Mesendoderm (in vitro differentiated cells): ENCODE results near the gene MPP3.

Experiments
- DNase-seq: peaks from one replicate; pipeline ENCODE4 v3.0.0; 2013
- H2AK5ac ChIP-seq: 2 replicates; pipeline ENCODE4 v1.6.1; 2013; ENCODE audit warnings: low read length, inconsistent platforms
- H2BK120ac ChIP-seq: 2 replicates; pipeline ENCODE4 v1.6.1; 2013; ENCODE audit warnings: low read depth, mild to moderate bottlenecking, low read length, moderate library complexity, mixed read lengths
- H2BK15ac ChIP-seq: replicated peaks from 2 replicates; pipeline ENCODE4 v1.6.1; 2013; ENCODE audit warnings: low read depth, mild to moderate bottlenecking, moderate library complexity
- H2BK5ac ChIP-seq: 2 replicates; pipeline ENCODE4 v1.6.1; 2013; ENCODE audit warnings: low read length, inconsistent platforms
- H3K18ac ChIP-seq: 2 replicates; pipeline ENCODE4 v1.6.1; 2013; ENCODE audit warnings: mild to moderate bottlenecking, low read length, mixed read lengths
- H3K23ac ChIP-seq: one replicate; pipeline ENCODE4 v1.6.1; 2013; ENCODE audit warnings: low read length
- H3K27ac ChIP-seq: 2 replicates; pipeline ENCODE4 v1.5.1; 2013; ENCODE audit warnings: low read depth, mild to moderate bottlenecking, inconsistent platforms, low read length, moderate library complexity
- H3K27me3 ChIP-seq: 2 replicates; pipeline ENCODE4 v1.6.1; 2013; ENCODE audit warnings: low read length, control low read depth, mild to moderate bottlenecking, inconsistent platforms; ENCODE audit not compliant: insufficient read depth, poor library complexity
- H3K36me3 ChIP-seq: 2 replicates; pipeline ENCODE4 v1.6.1; 2013; ENCODE audit warnings: low read length, inconsistent platforms; ENCODE audit not compliant: control insufficient read depth, insufficient read depth
- H3K4ac ChIP-seq: one replicate; pipeline ENCODE4 v1.6.1; 2013; ENCODE audit warnings: low read depth, mild to moderate bottlenecking, low read length, moderate library complexity
- H3K4me1 ChIP-seq: 2 replicates; pipeline ENCODE4 v1.6.1; 2013; ENCODE audit warnings: low read depth, low read length, inconsistent platforms; ENCODE audit not compliant: control insufficient read depth
- H3K4me2 ChIP-seq: 2 replicates; pipeline ENCODE4 v1.6.1; 2013; ENCODE audit warnings: low read length
- H3K4me3 ChIP-seq: 2 replicates; pipeline ENCODE4 v1.5.1; 2013; ENCODE audit warnings: mild to moderate bottlenecking, low read length
- H3K56ac ChIP-seq: one replicate; pipeline ENCODE4 v1.6.1; 2013; ENCODE audit warnings: low read length
- H3K79me1 ChIP-seq: 2 replicates; pipeline ENCODE4 v1.6.1; 2013; ENCODE audit warnings: low read length, inconsistent platforms
- H3K79me2 ChIP-seq: 2 replicates; pipeline ENCODE4 v1.6.1; 2013; ENCODE audit warnings: mild to moderate bottlenecking, low read length; ENCODE audit not compliant: control insufficient read depth, insufficient read depth
- H3K9ac ChIP-seq: 2 replicates; pipeline ENCODE4 v1.6.1; 2013; ENCODE audit warnings: low read length, inconsistent platforms
- H4K5ac ChIP-seq: one replicate; pipeline ENCODE4 v1.6.1; 2013; ENCODE audit warnings: low read length
- H4K8ac ChIP-seq: one replicate; pipeline ENCODE4 v1.6.1; 2013; ENCODE audit warnings: low read depth, mild to moderate bottlenecking, control low read depth, low read length, moderate library complexity
- WGBS: extraction: QIAGEN DNeasy Blood & Tissue Kit; methylation state at CpG from one replicate; pipeline ENCODE4 v1.1.7; 2013; ENCODE audit warnings: low lambda C conversion rate, missing lambda C conversion rate; ENCODE audit not compliant: insufficient coverage; ENCODE audit errors: extremely low coverage; 5-methylcytosine and 5-hydroxymethylcytosine counted together

The MPP3 gene

DNA sequence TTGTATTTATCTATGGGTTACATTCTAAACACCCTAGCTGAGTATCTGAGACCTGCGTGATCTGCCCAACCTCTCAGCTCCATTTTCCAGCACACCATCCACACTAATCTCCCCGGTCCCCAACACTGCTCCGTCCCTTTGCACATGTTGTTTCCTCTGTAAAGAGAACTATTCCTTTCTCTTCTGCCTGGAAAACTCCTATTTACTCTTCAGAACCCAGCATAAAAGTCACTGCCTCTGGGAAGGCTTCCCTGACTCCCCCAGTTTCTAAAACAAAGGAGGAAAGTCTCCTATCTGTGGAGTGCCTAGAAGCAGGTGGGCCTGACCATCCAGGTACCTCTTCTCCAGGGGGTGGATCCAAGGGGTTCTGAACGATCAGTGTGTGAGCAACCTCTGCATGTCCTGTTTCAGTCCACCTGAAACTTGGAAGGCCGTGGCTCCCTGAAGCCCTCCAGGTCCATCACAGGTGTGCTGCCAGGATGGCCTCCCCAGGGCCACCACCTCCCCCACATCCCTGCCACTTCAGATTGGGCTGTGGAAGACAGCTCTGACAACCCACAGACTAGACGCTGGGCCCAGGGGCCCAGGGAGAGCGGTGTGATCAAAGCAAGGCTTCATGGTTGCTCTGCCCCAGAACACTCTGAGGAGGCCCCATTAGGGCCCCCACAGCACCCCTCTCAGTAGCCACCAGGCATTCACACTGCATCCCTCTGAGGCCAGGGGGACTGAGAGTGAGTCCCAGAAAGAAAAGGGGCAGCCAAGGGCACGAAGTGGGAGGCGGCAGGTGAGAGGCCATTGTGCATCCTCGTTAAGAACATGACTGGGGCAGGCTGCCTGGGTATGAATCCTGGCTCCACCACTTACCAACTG, 20.3 kb downstream of the MPP3 start:
- Histone ChIP-seq H2BK120ac (no peak overlapping the region), H3K4me1 (no peaks in the 10 kb centered on the region), H3K79me1 (no peaks in the 10 kb centered on the region), H3K4me2 (no peak overlapping the region), H2BK15ac (no peak overlapping the region), H3K79me2 (no peaks in the 10 kb centered on the region), H3K27ac (no peak overlapping the region), H3K23ac (no peak overlapping the region), H4K5ac (no peak overlapping the region), H3K4me3 (no peak overlapping the region), H4K8ac (no peak overlapping the region), H3K9ac (no peak overlapping the region), H3K4ac (no peak overlapping the region), H3K36me3 (no peaks in the 10 kb centered on the region), H2BK5ac (no peak overlapping the region), H3K18ac (no peak overlapping the region), H2AK5ac (no peak overlapping the region), H3K27me3 (no peaks in the 10 kb centered on the region), H3K56ac (no peak overlapping the region)
- no peak for DNase-seq
- no CpG with 5 or more reads among the region's 10 CpGs for WGBS

DNA sequence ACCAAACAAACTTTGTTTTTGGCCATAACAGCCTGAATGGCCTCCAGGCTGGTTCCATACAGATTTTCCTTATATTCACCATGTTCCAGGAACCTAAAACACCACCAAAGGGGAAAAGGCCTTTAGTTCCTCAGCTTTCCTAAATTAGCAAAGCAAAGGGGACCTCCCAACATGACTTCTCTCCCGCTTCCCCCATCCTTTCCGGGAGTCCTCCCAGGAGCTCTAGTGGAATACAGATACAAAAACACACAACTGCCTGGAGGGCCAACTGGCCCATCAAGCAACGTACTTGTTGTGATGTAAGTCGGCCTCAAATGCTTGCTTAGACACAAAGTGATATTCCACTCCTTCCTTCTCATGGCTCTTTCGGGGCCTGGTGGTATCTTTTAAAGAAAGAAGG, 22.1 kb downstream of the MPP3 start:
- DNase-seq = no peak
- H3K79me1 ChIP-seq = no peaks in the 10 kb centered on the region
- no CpG with 5 or more reads among the region's 5 CpGs for WGBS

DNA sequence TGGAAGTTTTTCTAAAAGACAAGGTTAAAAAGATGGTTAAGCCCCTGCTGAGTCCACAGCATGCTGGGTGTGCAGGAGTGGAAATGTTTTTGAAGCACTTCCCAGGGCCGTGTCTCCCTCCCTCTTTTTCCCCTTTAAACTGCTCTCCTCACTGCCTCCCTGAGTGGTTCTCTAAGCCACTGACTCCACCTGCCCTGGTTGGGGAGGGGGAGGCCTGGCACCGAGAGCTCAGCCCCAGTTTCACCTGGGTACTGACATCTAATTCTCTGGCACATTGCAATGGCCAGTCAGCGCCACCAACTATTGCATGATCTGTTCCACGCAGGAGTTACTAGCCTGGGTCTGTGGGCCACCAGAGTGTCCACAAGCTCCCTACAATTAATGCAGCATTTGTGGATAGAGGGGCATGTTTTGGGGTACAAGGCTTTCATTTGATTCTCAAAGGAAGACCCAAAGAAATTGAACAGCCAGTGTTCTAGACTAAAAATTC, 22.7 kb downstream of the MPP3 start:
- no peak overlapping the region for H4K5ac ChIP-seq
- DNase-seq = no peak
- no peak overlapping the region for H4K8ac ChIP-seq
- H3K4ac ChIP-seq = no peak overlapping the region
- H3K27me3 ChIP-seq = no peaks in the 10 kb centered on the region
- no peaks in the 10 kb centered on the region for H3K36me3 ChIP-seq
- no CpG with 5 or more reads among the region's 4 CpGs for WGBS
- H3K4me2 ChIP-seq = no peak overlapping the region
- no peak overlapping the region for H3K27ac ChIP-seq
- no peaks in the 10 kb centered on the region for H3K79me1 ChIP-seq
- H3K79me2 ChIP-seq = no peaks in the 10 kb centered on the region
- no peak overlapping the region for H3K23ac ChIP-seq
- no peak overlapping the region for H3K18ac ChIP-seq
- H2BK15ac ChIP-seq = no peak overlapping the region
- H3K9ac ChIP-seq = no peak overlapping the region
- no peaks in the 10 kb centered on the region for H3K4me1 ChIP-seq
- H3K56ac ChIP-seq = no peak overlapping the region
- H3K4me3 ChIP-seq = no peak overlapping the region
- H2BK120ac ChIP-seq = no peak overlapping the region
- H2AK5ac ChIP-seq = no peak overlapping the region
- H2BK5ac ChIP-seq = no peak overlapping the region

More for the DNA sequence above, 22.1 kb downstream of the MPP3 start:
- Histone ChIP-seq H3K9ac (no peak overlapping the region), H3K23ac (no peak overlapping the region), H3K4me1 (no peaks in the 10 kb centered on the region), H2BK15ac (no peak overlapping the region), H3K79me2 (no peaks in the 10 kb centered on the region), H2BK120ac (no peak overlapping the region), H3K27me3 (no peaks in the 10 kb centered on the region), H3K4me3 (no peak overlapping the region), H2AK5ac (no peak overlapping the region), H3K27ac (no peak overlapping the region), H3K4me2 (no peak overlapping the region), H3K56ac (no peak overlapping the region), H2BK5ac (no peak overlapping the region), H4K8ac (no peak overlapping the region), H3K18ac (no peak overlapping the region), H3K36me3 (no peaks in the 10 kb centered on the region), H4K5ac (no peak overlapping the region), H3K4ac (no peak overlapping the region)

DNA sequence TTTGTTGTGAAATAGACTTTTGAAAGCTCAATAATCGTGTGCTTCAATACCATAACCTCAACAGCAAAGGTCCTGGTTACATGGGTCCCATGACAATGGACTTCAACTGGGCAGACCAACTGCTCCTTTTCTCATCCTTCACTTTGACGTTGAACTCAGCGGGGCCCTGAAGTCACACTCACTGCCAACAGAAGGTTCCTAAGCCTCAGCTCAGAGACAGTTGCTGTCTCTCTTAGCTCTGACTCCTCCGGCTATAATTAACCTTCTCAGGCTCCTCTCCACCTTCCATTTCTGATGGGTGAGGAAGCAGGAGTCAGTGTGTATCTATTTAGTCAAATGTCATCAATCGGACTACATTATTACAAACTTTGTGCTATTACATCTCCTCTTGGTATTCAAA, 23.8 kb downstream of the MPP3 start:
- Histone ChIP-seq H2BK15ac (no peak overlapping the region), H3K4me1 (no peaks in the 10 kb centered on the region), H3K79me1 (no peaks in the 10 kb centered on the region), H3K9ac (no peak overlapping the region), H2AK5ac (no peak overlapping the region), H4K8ac (no peak overlapping the region), H3K27me3 (no peaks in the 10 kb centered on the region), H3K56ac (no peak overlapping the region), H3K4ac (no peak overlapping the region), H3K4me2 (no peak overlapping the region), H3K4me3 (no peak overlapping the region), H4K5ac (no peak overlapping the region), H3K27ac (no peak overlapping the region), H3K36me3 (no peaks in the 10 kb centered on the region), H3K18ac (no peak overlapping the region), H2BK120ac (no peak overlapping the region), H3K79me2 (no peaks in the 10 kb centered on the region), H2BK5ac (no peak overlapping the region), H3K23ac (no peak overlapping the region)
- DNase-seq = no peak
- whole genome bisulfite sequencing = no CpG with 5 or more reads among the region's 5 CpGs

DNA sequence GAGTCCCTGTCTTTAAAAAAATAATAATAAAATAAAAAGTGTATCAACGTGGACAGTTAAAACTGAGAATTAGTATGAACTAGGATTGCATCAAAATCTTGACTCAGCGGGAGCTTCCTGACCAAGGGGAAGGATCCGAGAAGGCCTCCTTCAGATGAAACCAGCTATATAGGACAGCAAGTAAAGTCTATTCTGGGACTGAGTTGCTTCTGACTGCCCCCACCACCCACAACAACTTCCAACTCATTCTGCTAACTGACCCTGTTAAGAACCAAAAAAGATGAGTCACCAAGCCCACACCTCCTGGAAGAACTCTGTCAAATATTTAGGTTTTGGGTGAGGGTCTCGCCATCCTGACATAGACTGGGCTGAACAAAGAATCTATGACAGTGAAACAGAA, 24.9 kb downstream of the MPP3 start:
- no peak overlapping the region for H2BK15ac ChIP-seq
- no peak overlapping the region for H4K8ac ChIP-seq
- no peak overlapping the region for H2AK5ac ChIP-seq
- no peaks in the 10 kb centered on the region for H3K79me2 ChIP-seq
- no peak overlapping the region for H3K4me3 ChIP-seq
- H3K23ac ChIP-seq = no peak overlapping the region
- no peaks in the 10 kb centered on the region for H3K4me1 ChIP-seq
- H3K4me2 ChIP-seq = no peak overlapping the region
- H3K36me3 ChIP-seq = no peaks in the 10 kb centered on the region
- WGBS = no CpG with 5 or more reads among the region's 4 CpGs
- no peaks in the 10 kb centered on the region for H3K79me1 ChIP-seq
- no peak for DNase-seq
- no peak overlapping the region for H2BK120ac ChIP-seq
- no peak overlapping the region for H3K56ac ChIP-seq
- no peak overlapping the region for H2BK5ac ChIP-seq
- H3K9ac ChIP-seq = no peak overlapping the region
- H3K27ac ChIP-seq = no peak overlapping the region
- H3K4ac ChIP-seq = no peak overlapping the region
- H3K27me3 ChIP-seq = no peaks in the 10 kb centered on the region
- H4K5ac ChIP-seq = no peak overlapping the region
- no peak overlapping the region for H3K18ac ChIP-seq

DNA sequence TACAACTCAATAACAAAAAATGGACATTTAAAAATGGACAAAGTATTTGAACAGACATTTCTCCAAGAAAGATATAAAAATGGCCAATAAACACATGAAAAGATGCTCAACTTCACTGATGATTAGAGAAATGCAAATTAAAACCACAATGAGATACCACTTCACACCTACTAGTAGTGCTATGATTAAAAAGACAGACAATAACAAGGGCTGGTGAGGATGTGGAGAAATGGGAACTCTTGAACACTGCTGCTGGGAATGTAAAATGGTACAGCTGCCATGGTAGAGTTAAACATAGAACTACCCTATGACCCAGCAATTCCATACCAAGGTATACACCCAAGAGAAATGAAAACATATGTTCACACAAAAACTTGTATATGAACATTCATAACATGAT, 27.8 kb downstream of the MPP3 start:
- no peak overlapping the region for H3K9ac ChIP-seq
- H3K79me1 ChIP-seq = no peaks in the 10 kb centered on the region
- H4K8ac ChIP-seq = no peak overlapping the region
- no peak overlapping the region for H2AK5ac ChIP-seq
- DNase-seq = no peak
- H3K27ac ChIP-seq = no peak overlapping the region
- no peak overlapping the region for H2BK15ac ChIP-seq
- H4K5ac ChIP-seq = no peak overlapping the region
- no peak overlapping the region for H3K4ac ChIP-seq
- no peaks in the 10 kb centered on the region for H3K79me2 ChIP-seq
- H3K23ac ChIP-seq = no peak overlapping the region
- no peaks in the 10 kb centered on the region for H3K27me3 ChIP-seq
- no peak overlapping the region for H2BK5ac ChIP-seq
- no peak overlapping the region for H2BK120ac ChIP-seq
- no peak overlapping the region for H3K4me3 ChIP-seq
- H3K4me2 ChIP-seq = no peak overlapping the region
- no peak overlapping the region for H3K56ac ChIP-seq
- no peak overlapping the region for H3K18ac ChIP-seq
- H3K4me1 ChIP-seq = no peaks in the 10 kb centered on the region
- no peaks in the 10 kb centered on the region for H3K36me3 ChIP-seq
